Inferior parietal cortex (tissue), 1 donor: ENCODE measurements around the gene ZXDC.

Source experiments
- DNase-seq: peaks from one replicate; pipeline ENCODE4 v3.0.0-alpha.2; 2016; ENCODE audit errors: extremely low spot score

Gene ZXDC

DNA sequence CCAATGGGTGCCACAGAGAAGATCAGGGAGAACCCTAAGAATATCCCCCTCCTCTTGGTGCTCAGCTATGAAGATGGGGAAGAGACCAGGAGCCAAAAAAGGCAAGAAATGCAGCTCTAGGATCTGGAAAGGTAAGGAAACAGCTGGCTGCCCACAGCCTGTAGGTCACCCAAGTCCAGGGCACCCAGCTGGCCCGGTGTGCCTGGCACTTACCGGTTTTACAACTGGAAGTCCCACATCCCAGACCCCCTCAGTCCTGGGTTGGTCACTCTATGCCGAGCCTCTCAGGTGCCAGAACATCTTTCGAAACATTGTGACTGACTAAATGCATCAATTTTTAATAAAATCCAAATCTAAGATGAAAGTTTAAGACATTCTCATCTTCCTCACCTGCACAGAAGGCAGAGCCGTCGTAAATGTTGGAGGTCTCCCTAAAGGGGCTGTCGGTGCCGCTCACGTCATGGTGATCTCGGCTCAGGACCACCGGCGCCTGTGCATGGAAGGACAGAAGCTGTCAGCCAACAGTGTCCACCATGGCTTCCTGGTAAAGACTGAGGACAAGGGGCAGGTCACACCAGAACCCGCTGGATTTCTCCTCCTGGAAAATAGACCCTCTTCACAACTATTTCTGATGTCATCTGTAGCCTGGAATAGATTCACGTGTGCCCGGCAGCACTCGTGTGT lies 13.3 kb upstream of the ZXDC start:
- DNase-seq: no peak

DNA sequence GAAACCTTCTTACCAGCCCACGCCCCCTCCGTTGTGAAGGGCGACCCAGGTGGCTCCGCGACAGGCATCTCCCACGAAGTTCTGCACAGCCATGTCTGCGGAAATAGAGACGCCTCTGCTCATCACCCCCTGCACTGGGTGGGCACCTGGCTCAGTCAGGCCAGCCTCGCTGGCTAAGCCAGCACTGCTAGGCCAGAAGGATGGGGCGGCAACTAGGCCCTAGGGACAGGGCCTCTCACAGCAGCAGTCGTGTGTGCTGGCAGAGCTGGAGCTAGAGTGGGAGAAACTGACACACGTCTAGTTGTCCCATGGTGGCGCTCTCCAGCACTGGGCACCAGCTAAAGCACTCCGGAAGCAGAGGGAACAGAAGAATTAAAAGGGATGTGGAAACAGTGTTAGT lies 12.5 kb upstream of the ZXDC start:
- no peak for DNase-seq

DNA sequence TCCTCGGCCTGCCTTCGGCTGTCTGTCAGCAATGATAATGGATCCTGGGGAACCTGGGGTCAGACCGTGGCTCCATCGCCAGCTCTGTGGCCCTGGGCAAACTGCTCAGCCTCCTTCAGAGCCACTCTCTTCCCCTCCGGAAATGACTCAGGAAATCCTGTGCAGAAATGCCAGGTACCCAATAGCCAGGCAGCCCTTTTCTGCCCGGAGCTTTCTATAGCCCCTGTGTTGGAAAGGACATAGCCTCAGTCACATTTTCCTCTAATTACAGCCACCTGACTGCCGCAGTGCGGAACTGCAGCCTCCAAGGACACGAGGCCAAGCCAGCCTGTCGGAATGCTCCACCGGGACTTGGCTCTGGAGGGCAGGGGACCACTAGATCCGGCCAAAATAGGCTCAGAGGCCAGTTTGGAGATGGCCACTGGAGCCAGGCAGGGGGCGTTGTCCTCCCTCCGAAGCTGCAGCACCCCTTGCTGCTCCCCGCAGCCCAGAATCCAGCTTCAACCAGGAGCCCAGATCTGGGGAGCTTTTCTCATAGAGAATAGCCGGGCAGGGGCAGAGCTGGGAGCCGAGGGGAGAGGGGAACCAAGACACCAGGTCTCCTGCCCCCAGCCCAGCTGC lies 11.6 kb upstream of the ZXDC start:
- no peak for DNase-seq

DNA sequence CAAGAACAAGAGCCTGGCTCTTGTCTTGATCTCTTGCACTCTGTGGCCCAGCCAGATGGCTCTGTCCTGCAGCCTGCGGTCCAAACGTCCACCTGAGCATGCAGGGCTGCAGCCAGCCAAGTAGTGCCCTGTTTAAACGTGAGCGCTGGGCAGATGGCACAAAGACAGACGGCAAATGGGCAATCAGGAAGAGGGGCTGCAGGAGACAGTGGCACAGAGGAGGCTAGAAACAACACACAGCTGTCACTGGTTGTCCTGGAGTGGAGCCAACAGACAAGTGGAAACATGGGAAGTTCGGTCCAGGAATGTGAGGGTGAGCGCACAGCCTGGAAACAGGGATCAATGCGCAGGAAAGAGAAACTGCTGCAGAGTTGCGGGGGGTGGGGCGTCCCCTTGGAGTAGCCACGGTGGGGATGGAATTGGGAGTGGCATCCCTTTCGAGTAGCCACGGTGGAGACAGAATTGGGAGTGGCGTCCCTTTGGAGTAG lies 10.7 kb upstream of the ZXDC start:
- DNase-seq: no peak

DNA sequence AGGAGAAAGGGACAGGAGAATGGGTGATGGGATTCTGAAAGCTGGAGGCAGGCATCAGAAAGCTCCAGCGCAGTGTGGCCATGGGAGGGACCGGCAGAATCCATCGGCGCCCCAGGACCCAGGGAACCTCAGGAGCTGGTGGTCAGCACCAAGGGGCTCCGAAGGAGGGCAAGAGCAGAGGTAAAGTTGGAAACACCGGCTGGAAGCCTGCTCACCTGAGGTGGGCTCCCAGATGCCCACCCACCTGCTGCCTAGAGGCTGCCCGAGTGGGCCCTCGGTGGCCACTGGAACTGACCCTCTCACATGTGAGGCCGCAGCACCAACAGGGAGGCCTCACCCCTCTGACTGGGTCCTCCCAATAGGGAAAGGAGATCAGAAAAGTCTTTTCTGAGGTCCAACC lies 10.3 kb upstream of the ZXDC start:
- DNase-seq: no peak

DNA sequence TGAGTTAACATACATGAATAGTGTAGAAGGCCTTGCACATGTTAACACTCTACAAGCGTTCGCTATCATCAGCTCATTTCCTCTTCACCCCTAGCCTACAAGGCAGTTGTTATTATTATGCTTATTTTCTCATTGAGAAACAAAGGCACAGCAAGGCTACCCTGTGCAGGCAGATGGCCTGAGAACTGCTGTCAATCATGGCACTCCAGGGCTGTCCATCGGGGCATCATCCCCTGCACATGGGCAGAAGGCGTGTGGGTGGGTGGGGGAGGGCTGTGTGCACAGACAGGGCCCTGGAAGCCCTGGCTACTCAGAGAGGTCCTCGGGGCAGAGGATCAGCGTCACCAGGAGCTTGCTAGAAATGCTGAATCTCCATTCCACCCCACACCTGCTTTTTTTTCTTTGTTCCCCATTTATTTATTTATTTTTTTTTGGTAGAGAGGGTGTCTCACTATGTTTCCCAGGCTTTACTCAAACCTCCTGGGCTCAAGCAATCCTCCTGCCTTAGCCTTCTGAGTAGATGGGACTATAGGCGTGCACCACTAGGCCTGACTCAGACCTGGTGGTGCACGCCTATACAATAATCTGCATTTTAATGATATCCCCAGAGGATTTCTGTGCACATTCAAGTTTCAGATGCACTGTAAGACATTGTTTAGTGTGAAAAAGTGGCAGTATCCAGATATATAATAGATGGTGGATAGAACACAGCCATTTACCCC lies 9.6 kb upstream of the ZXDC start:
- DNase-seq: no peak

DNA sequence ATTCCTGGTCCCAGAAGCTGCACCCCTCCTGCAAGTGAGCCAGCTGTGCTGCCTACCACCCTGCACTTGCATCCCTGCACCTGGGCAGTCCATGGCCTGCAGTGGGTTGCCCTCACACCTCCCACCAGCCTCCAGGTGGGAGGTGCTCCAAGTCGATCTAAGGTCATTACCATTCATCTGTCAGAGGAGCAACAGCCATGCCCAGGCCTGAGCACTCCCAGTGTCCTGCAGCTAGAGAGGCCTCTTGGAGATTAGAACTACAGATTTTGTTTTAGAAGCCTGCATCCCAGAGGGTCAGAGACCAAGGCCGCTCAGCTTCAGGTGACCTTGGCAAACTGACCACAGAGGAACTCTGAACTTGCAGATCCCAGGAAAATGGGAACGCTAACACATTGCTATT lies 9.0 kb upstream of the ZXDC start:
- DNase-seq: no peak

DNA sequence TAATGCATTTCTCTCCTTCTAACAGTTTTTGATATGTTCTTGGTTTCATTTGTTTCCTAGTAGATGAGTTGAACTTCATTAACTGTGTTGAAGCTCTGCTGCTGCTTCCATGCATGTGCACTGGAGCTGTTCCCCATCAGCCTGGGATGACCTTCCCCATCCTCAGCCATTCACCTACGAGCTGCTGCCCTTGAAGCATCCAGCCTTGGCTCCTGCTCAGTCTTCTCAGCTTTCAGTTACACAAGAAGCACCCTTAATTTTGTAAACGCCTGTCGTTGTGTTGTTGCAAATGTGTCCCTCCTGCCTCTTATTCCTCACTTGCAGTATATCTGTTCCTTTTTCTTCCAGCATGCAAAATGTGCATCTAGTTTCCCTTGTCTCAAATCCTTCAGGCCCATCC lies 8.5 kb upstream of the ZXDC start:
- DNase-seq: no peak

DNA sequence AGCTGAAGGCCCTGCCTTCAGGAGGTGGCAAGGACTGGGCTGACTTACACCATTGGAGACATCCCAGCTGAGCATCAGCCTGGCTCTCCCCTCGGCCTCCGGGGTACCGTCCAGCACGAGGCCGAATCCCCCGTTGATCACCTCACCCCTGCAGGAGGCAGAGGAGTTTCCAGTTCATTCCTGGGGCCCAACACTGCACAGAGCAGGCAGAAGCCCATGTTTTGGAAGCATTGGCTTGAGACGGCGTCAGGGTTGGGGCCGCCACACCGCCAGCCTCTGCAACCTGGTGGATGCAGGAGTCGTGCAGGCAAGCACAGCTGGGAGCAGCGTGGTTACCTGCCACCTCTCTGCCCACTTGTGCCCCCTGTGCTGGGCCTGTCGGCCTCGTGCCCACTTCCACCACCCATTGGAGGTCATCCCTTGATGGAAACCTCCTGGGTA lies 7.7 kb upstream of the ZXDC start:
- no peak for DNase-seq

DNA sequence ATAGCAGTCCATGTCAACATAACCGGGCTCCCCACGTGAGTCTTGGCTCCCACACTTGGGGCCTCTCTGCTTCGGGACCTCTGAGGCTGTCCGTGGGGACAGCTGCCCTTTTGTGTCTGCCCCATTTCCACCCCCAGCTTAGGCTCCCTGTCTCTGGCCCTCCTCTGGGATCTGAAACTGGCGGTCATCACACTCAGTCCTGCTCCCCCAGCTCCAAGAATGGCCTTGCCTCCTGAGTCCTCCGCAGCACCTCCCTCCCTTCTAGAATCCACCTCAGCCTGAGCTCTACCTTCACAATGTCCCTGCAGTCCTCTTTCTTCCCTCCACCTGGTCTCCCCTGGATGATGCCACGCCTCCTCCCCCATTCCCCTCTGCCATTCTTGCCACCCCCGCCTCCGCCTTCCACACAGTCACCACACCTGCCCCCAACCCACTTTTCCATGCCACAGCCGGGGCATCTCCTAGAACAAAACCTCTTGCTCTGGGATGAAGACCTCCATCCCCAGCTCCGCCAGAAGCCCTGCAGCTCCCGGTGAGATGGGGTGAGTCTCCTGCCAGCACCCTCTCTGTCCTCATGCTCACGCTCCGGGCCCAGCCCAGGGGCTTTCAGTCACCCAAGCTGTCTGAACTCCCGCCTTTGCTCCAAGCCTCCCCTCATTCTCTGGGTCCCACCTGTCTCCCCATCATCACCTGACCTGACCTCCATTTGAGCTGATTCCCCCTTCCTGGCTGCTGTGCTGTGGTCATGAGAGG lies 7.0 kb upstream of the ZXDC start:
- no peak for DNase-seq

GRCh38 chr3:126481808-126482502 lies 6.3 kb upstream of the ZXDC start:
- no peak for DNase-seq

DNA sequence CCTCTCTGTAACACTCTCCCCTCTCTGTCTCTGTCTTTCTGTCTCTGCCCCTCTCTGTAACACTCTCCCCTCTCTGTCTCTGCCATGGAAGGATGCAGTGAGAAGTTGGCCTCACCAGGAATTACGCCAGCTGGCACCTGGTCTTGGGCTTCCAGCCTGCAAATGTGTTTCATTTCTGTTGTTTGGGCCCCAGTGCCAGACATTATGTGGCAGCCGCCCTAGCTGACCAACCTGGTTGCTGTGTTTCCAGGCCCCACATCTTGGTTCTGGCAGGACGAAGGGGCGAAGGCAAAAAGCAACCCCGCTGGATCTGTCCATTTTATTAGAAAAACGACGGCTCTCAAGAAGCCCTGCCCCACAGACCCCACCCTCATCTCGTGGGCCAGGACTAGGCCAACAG lies 5.2 kb upstream of the ZXDC start:
- no peak for DNase-seq

GRCh38 chr3:126480206-126480605 lies 4.5 kb upstream of the ZXDC start:
- DNase-seq: no peak

DNA sequence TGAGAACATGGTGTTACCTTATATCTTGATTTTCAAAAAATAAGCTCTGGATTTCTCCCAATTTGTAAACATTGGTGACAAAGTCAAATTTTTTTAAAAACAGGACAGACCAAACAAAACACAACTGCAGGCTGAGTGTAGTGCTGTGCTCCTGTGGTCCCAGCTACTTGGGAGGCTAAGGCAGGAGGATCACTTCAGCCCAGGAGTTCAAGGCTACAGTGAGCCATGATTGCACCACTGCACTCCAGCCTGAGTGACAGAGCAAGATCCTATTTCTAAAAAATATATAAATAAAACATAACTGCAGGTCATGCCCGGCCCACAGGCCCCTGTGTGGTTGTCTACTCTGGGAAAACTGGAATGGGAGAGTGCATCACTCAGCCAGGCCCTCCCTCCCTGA lies 4.0 kb upstream of the ZXDC start:
- DNase-seq: no peak

- no peak for DNase-seq
Observed at GRCh38 chr3:126478581-126479310, 3.1 kb upstream of the ZXDC start.

DNA sequence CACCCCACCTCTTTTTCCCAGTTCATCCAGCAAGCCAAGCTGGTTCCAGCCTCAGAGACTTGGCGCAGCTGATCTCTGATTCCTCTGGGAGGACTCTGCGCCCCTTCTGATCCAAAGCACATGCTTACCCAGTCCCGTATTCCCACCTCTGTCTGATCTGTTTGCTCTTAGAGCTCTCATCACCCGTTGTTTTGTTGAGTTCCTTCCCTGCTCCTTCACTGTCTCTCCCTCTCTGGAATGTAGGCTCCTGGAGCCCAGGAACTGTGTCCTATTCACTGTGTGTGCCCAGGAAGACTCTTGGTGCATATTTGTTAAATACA lies 1.3 kb upstream of the ZXDC start:
- no peak for DNase-seq

DNA sequence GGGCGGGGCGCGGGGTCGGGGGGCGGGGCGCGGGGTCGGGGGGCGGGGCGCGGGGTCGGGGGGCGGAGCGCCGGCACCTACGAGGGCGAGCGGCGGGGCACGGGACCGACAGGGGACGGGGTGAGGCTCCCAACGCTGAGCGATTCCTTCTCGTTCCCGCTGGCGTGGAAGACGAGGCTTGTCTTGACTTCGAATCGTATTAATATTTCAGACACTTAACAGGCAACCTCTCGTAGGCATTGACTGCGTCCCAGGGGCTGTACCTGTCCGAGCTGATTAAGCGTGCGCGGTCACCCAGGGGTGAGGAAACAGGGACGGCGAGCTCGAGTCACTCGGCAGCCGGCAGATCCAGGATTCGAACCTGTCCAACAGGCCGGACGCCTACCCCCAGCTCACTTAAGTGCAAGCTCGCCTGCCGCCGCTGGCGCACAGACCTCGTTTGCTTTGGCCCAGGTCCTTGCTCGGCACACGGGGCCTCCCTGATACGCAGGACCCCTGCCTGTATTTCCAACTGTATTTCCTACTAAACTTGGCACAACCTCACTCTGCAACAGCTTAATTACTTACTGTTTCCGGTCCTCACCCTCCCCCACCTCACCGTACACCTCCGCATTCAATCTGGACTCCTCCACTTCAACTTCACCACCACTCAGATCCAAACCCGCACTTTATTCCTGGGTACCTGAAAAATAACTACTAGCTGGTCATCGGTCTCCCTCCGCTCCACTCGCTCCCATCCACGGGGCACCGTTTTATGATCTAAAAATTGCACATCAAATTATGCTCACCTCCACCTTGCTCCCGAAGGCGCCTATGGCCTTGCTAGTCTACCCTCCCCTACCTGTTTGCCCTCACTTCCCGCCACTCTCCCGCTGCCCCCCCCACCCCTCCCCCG lies 722 bp upstream of the ZXDC start:
- DNase-seq: peak; percentile 53

DNA sequence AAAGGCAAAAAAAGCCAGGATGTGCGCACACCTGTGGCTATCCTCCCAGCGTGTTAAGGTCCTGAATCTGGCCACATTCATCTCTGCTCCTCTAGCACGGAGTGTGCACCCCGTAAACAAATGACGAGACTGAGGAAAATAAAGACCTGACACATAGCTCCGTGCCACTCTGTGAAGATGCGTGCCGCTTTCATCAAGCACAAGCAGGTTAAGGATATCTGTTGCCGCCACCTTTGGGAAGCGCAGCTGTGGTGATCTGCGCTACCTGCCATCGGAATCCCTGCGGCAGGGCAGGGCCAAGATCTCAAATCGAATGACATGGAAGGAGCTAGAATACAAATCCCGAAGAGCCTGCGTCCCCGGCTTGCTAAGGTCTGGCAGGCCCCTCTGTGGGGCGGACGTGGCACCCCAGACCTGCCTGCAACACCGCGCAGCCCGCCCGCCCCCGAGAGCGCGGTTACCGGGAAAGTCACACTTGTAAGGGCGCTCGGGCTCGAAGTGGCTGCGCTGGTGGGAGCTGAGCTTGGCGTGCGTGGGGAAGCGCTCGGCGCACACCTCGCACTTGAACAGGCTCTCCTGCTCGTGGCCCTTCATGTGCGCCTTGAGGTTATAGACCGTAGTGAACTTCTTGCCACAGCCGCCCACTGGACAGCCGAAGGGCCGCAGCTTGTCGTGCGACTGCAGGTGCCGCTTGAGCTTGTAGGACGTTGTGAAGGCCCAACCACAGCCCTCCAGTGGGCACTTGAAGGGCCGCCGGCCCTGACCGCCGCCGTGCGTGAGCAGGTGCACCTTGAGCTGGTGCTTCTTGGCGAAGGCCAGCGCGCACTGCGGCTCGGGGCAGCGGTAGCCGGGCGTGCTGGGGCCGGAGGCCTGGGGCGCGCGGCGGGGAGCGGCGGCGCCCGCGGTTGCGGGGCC lies 936 bp downstream of the ZXDC start:
- DNase-seq: no peak
